HCEC 1CT (cell line): ENCODE measurements around the gene SRXN1.
A peak's percentile ranks its signal among the peaks of the same experiment; 100 is the strongest.
"Not testable (repeated sequence)": the region's sequence is repeated elsewhere in the genome, so short reads cannot be mapped to it uniquely, and the experiment has no call there.

Source experiments
- DNase-seq: peaks from one replicate; pipeline ENCODE4 v3.0.0-alpha.2; 2017

SRXN1 gene

DNA sequence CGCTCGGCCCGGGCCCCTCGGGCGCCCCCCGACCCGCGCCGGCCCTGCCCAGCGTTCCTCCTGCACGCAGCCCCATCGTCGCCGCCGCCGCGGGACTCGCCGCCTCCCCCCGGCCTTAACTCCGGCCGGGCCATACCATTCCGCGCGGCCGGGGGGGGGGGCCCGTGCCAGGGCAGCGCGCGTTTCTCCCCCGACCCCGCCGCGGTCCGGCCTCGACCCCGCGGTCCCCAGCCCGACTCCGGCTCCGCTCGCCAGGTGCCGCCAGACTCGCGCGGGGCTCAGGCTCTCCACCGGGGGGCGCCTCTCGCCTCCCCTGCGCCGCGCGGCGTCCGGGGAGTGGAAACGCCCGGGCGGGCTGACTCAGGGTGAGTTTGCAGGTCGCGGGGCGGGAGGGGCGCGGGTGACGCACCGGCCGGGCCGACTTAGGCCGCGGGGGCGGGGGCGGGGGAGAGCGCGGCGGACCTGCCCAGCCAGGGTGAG is at the start of gene SRXN1:
TSS of gene SRXN1 (minus strand) at position 91 of the 480 bp plus-strand sequence. CDS start at position 76, 15 bp downstream.
- peak; percentile 91 for DNase-seq

DNA sequence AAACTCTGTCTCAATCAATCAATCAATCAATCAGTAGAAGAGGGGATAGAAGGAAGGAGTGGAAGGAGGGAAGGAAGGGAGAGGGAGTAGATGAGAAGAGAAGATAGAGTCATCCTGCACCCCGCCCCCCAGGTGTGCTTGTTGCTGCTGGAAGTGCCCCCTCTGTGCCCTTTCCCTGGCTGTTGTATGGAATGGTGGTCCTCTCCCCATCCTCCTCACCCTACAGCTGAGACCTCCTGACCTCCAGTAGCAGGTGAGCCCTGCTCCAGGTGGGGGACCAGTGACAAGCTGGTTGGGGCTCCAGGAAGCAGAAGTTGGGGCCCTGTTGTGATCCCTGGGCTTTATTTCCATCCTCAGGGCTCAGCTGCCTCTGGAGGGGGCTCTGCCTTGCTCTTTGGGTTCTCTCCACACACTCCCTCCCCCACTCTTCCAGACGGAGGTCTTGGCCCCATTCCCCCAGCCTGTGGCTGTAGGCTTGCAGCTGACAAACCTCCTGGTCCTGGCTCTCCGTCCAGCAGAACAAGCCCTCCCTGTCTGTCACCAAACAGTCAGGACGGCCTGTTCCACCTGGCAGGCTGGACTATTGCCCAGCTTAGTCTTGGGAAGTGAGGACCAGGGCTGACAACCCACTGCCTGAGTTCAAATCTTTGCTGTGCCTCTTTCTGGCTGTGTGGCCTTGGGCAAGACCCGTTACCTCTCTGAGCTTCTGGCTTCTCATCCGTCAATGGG is 48.6 kb upstream of the SRXN1 start:
- DNase-seq, result no peak

DNA sequence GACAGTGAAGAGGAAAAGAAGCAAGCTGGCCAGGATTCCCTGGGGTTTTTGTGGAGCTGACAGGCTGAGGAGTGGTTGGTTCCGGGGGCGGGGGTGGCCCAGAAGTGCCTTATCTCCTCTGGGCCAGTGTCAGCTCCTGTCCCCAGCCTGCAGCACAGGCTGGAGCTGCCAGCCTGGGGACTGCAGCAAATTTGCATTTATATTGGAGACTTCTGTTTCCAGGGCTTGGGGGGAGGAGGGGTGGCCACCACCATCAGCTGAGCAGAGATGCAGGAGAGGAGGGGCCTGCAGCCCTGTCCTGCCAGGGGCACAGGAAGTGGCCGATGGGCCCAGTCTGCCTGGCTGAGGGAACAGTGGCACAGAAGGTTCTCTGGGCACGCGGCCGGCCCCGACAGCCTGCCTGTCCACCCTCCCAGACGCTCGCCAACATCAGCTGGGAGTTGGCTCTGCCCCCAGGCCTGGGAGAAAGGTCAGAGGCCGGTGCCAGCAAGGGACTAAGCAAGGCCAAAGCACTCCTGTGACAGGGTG is 46.9 kb upstream of the SRXN1 start:
- DNase-seq, result no peak

DNA sequence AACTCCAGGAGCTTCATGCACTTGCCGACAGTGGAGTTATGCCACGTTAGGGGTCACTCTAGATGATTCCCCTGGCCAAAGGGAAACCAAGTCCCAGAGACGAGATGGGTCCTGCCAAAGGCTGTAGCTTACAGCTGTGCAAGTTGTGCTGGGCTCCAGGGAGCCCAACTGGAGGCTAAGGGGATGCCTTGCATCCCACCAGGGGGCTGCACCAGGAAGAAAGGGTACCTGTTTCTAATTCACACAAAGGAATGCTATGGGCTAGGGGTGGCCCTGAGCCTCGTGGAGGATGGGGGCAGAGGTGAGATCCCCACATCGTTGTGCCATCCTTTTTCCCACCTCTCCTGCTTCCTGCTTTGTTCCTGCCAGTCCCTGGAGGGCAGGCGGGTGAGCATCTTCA is 46.3 kb upstream of the SRXN1 start:
- DNase-seq, result no peak

DNA sequence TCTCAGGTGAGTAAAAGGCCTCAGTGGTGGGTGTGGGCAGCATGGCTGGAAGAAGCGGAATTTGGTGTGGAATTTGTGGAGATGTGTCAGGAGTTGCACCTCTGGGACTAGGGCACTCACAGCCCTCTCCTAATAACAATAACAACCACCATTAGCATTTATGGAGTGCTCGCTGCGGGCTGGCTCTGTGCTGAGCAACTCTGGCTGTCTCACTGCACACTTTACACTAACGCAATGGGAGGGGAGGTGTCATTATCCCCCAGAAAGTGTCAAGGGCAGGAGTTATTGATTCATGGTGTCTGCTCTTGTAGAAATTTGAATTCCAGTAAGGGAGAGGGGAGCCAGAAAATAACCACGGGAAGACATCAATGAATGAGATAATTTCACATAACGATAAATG is 45.3 kb upstream of the SRXN1 start:
- DNase-seq, result no peak

GRCh38 chr20:697826-698225 is 44.8 kb upstream of the SRXN1 start:
- no peak for DNase-seq

DNA sequence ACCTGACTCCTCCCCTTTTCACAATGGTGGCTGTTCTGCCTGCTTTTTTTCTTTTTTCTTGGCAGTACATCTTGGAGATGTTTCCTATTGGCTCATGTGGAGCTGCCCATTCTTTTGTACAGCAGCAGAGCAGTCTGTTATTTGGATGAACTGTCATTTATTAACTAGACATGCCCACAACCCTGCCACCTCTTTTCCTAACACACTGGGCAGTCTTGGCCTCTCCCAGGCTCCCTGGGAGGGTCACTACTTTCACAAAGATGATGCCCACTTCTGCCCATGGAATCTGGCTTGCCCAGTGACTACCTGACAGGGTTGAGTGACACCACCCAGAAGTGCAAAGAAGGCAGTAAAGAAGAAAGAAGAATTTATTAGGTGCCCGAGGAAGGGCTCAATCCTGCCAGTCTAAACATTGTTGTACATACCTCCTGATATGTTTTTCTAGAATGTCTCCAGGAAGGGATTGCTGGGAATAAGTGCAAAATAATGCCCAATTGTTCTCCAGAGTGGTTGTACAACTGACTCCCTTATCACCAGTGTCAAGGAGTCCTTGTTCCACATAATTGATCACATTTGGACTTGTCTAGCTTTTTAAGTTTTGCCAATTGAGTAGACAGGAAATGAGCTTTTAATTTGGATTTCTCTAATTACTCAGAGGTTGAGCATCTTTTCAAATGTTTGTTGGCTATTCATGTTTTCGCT is 42.3 kb upstream of the SRXN1 start:
- DNase-seq, result no peak

- no peak for DNase-seq
These were observed 41.5 kb upstream of the SRXN1 start for GRCh38 chr20:694496-694895.

DNA sequence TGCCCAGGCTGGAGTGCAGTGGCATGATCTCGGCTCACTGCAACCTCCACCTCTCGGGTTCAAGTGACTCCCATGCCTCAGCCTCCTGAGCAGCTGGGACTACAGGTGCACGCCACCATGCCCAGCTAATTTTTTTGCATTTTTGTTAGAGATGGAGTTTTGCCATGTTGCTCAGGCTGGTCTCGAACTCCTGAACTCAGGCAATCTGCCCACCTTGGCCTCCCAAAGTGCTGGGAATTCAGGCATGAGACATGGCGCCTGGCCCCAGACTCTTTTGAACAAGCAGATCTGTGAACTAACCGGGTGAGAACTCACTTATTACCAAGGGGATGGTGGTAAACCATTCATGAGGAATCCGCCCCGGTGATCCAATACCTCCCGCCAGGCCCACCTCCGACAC is 40.8 kb upstream of the SRXN1 start:
- DNase-seq, result not testable (repeated sequence)

- no peak for DNase-seq
These were observed 39.0 kb upstream of the SRXN1 start for GRCh38 chr20:692044-692443.

DNA sequence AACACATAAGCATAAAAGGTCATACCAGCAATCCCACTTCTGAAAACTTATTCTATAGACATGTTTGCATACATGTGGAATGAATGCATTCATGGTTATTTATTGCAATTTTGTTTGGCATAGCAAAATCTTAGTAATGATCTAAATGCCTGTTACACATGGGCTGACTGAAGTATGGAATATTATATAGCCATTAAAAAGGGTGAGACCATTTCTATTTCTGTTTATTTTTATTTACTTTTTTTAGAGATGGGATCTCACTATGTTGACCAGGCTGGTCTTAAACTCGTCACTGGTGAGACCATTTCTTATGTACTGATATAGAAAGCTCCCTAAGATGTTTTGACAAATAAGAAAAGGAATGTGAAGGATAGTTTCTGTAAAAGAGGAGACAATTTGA is 36.9 kb upstream of the SRXN1 start:
- DNase-seq, result no peak

DNA sequence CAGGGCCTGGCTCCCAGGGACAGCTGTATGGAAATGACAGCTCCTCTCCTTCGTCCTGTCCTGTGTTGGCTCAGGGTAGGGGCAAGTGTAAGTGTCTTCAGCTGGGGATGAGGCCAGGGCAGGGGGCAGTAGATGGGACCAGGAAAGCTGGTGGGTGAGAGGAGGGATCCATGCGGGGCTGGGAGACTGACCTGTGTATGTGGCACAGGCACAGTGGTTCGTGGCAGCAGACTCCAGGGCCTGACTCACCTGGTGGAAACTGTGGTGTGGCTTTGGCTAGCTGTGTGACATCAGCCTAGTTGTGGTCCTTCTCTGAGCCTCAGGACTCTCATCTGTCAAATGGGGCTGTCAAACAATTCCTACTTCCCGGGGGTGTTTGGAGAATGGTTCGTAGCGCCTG is 36.3 kb upstream of the SRXN1 start:
- no peak for DNase-seq

DNA sequence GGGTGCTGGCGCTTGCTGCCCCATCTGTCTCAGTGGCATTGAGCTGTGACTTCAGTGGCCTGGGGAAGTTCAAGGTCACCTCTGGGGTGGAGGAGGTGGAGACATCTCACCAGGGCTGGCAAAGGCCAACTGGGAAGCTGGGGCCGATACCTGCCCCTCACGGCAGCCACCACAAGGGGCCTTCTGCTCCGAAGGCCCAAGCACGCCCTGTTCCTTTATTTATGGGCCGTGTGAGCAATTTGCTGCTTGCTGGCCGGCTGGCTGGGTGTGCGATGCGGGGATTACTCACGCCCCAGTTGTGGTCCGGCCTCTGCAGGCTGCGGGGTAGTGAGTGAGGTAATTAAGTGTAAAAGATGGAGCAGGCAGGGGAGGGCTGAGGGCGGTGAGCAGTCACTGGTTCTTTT is 35.8 kb upstream of the SRXN1 start:
- peak; percentile 20 for DNase-seq

GRCh38 chr20:687468-688203 is 34.6 kb upstream of the SRXN1 start:
- no peak for DNase-seq

- DNase-seq, result no peak
These were observed 31.8 kb upstream of the SRXN1 start for GRCh38 chr20:684676-685319.

DNA sequence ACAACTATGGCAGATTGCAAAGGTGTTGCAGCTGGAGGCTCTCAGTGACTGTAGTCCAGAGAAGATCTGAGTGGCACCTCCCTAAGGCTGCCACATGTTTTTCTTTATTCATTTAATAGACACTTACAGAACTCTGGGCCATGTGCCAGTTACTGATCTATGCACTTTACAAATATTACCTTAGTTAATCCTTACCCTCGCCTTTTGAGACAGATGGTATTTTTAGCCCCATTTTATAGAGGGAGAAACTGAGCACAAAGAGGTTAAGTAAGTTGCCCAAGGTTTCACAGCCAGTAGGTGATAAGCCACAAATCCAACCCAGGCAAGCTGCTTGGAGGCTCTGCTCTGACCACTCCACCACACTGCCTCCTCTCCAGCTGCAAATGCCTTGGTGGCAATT is 29.1 kb upstream of the SRXN1 start:
- no peak for DNase-seq

DNA sequence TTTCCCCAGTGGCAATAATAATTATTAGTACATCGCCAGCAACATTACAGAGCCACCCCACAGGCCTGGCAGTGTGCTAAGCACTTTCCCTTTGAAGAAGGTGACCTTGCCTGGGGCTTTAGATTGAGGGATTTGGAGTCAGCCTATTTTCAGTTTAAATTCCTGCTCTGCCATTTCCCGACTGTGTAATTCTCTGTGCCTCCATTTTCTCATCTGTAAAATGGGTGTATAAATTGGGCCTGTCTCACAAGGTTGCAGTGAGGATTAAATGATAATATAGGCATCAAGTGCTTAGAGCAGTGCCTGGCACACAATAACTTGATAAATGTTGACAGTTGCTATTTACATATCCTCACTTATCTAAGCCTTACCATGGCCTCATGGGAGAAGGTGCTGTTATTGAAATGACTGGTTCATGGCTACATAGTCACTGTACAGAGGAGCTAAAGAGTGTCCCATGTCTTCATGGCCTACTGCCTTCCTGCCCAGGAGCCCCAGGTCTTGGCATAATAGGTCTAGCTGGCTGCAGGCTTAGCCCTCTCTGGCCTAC is 27.7 kb upstream of the SRXN1 start:
- no peak for DNase-seq

DNA sequence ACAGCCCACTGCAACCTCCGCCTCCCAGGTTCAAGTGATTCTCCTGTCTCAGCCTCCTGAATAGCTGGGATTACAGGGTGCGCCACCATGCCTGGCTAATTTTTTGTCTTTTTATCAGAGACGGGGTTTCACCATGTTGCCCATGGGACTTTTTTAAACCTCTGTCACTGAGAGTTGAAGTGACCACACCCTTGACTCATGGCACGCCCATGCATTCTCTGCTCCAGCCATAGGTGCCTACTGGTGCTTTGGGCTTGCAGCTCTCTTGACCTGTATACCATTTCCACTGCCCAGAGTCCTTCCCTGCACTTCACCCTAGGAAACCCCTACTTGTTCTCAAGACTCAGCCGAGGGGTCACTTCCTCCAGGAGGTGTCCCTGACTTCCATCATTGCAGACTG is 25.0 kb upstream of the SRXN1 start:
- DNase-seq, result no peak

DNA sequence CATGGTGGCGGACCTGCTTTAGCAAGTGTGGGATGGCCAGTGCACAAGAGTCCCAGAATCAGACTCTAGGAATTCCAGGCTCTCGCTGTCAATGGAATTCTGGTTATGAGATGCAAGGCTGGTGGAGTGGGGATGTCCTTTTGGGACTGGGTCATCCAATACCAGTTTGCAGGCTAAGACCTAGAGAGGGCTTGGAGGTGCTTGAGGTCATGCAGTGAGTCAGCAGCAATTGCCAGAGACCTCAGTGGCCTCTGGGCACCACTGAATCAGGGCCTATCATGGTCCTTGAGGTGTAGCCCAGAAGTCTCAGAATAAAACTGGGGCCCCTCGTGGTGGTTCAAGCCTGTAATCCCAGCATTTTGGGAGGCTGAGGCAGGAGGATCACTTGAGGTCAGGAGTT is 24.0 kb upstream of the SRXN1 start:
- DNase-seq, result no peak

- DNase-seq, result no peak
These were observed 23.4 kb upstream of the SRXN1 start for GRCh38 chr20:676315-676937.

DNA sequence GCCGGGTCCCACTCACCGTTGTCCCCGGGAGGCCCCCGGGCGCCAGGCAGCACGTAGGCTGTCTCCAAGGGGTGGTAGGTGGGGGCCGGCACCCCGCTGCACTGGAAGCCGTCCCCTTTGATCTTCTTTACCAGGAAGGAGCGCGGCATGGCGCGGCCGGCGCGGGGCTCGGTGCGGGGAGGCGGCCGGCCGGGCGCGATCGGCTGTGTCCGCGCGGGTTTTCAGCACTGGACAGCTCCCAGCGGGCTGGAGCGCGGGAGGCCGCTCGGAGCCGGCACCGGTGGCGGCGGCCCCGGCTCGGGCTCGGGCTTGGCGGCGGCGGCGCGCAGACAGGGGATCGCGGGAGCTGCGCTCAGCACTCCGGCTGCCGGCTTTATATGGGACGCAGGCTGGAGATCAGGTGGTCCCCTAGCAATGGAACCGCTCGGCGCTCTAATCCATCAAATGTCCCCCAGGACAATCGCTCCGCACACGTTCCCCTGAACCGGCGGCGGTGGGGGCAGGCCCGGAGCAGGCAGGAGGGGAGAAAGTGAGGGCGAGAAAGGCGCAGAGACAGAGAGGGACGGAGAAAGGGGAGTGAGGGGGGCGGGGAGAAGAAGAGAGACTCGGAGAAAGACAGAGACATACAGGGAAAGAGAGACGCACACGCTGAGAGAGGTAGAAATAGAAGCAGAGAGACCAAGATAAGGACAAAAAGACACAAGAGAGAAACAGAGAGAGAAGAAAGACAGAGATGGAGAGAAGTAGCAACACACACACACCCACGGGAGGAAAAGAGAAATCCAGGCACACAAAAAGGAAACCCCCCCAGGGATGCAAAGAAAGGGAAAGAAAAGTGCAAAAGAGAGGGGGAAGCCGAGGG is 22.7 kb upstream of the SRXN1 start, which contains the start of gene SCRT2:
TSS of gene SCRT2 (minus strand) at position 350 of the 862 bp plus-strand sequence. CDS start at position 149, 201 bp downstream.
- DNase-seq, result peak; percentile 28
